Mesodermal cell (in vitro differentiated cells): Measurements from ENCODE around the gene TNK1.
"Not testable (repeated sequence)": the region's sequence is repeated elsewhere in the genome, so short reads cannot be mapped to it uniquely, and the experiment has no call there.

Experiments used
- H3K27ac ChIP-seq: 2 replicates; pipeline ENCODE4 v1.7.0; 2013; ENCODE audit warnings: mild to moderate bottlenecking, low read depth, low read length, moderate library complexity; ENCODE audit not compliant: severe bottlenecking
- H3K36me3 ChIP-seq: 2 replicates; pipeline ENCODE4 v1.7.1; 2013; ENCODE audit warnings: mild to moderate bottlenecking, low read length, moderate library complexity; ENCODE audit not compliant: control insufficient read depth, insufficient read depth
- H3K4me1 ChIP-seq: one replicate; pipeline ENCODE4 v1.7.1; 2013; ENCODE audit warnings: mild to moderate bottlenecking, low read length; ENCODE audit not compliant: insufficient read depth, control insufficient read depth, poor library complexity, severe bottlenecking
- H3K4me3 ChIP-seq: 2 replicates; pipeline ENCODE4 v1.7.0; 2013; ENCODE audit warnings: low read length, control low read depth, mild to moderate bottlenecking; ENCODE audit not compliant: insufficient read depth, poor library complexity, severe bottlenecking; ENCODE audit errors: extremely low read depth
- H3K9me3 ChIP-seq: 2 replicates; pipeline ENCODE4 v1.7.1; 2013; ENCODE audit warnings: mild to moderate bottlenecking, low read length, moderate library complexity; ENCODE audit not compliant: control insufficient read depth
- WGBS, 2 experiments: methylation state at CpG; one replicate each; pipeline ENCODE4 v1.1.5; 2013; ENCODE audit warnings: missing lambda C conversion rate in 2 of 2; ENCODE audit not compliant: insufficient coverage in 2 of 2; 5-methylcytosine and 5-hydroxymethylcytosine counted together

Gene TNK1

DNA sequence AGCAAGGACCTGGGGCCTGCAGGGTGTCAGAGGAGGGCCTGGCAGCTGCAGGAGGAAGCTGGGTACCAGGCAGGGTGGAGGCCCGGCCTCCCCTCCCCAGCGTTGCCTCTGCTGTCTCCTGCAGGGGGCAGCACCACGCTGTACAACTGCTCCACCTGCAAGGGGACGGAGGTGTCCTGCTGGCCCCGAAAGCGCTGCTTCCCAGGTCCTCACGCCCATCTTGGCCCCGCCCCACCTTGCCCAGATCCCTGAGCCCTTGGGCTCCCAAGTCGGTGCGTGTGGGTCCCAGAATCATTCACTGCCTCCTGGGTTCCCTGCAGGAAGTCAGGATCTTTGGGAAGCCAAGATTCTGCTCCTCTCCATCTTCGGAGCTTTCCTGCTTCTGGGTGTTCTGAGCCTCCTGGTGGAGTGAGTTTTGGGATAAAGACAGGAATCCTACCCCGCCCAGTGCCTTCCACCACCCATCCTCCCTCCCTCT is 24.8 kb upstream of the TNK1 start:
- Histone ChIP-seq H3K36me3 (no peaks in the 10 kb centered on the region), H3K27ac (no peak overlapping the region), H3K4me3 (no peak overlapping the region), H3K4me1 (peaks cover 23% of the 10 kb centered on the region), H3K9me3 (no peaks in the 10 kb centered on the region)
- WGBS, 2 experiments, result 2 to 5% methylated on average over 10 of the region's 12 CpGs

DNA sequence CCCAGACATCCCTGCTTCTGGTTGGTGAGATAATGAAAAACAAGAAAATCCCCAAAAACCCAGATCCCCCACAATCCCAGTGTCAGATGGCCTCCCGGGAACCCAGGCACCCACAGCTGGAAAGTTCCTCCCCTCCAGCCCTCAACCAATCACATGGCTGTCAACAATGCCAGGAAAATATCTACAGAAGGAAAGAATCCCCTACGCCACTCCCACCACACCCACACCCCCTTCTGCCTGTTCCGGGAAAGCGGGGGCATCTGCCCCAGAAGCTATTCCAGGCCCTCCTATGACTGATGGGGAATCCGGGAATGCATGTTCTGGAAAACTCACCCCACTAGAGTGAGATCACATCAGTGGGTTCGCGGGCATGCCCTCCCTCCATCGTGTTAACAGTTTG is 24.1 kb upstream of the TNK1 start:
- no peaks in the 10 kb centered on the region for H3K9me3 ChIP-seq
- no peak overlapping the region for H3K27ac ChIP-seq
- no peak overlapping the region for H3K4me3 ChIP-seq
- no peaks in the 10 kb centered on the region for H3K36me3 ChIP-seq
- WGBS, 2 experiments, result 89 to 92% methylated on average over 5 to 6 of the region's 8 CpGs
- H3K4me1 ChIP-seq, result peaks cover 23% of the 10 kb centered on the region

DNA sequence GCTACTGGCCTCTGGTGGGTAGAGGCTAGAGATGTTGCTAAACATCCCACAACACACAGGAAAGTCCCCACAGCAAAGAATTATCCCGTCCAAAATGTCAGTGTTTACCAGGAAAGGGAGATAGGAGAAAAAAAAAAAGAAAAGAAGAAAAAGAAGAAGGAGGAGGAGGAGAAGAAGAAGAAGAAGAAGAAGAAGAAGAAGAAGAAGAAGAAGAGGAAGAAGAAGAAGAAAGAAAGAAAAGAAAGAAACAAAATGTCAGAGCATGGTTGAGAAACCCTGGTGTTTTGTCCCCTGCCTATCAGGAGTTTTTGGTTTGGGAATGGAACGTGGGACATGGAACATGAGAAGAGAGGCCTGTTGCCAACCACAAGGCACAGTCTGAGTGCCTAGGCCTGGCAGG is 23.5 kb upstream of the TNK1 start:
- Histone ChIP-seq H3K27ac (no peak overlapping the region), H3K4me1 (peaks cover 23% of the 10 kb centered on the region), H3K36me3 (no peaks in the 10 kb centered on the region), H3K4me3 (no peak overlapping the region), H3K9me3 (no peaks in the 10 kb centered on the region)
- 88 to 100% methylated on average over 1 to 2 of the region's 2 CpGs for WGBS, 2 experiments

DNA sequence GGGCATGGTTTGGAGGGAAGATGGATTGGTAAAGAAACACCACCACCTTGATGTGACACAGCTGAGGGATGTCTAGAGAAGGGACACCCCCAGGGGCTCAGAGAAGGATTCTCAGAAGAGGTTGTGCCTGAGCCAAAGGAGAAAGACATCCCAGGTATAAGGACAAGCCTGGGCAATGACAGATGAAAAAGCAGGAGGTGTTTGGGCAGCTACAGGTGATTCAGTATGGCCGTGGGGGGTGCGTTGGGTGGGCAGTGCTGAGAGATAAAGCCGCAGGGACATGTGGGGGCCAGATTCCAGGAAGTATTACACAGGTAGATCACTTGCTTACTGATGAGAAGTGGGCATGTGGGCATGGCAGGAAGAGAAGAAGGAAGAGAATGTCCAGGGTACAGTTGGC is 19.0 kb upstream of the TNK1 start:
- Histone ChIP-seq H3K36me3 (no peaks in the 10 kb centered on the region), H3K4me3 (no peak overlapping the region), H3K4me1 (peaks cover 4% of the 10 kb centered on the region), H3K27ac (no peak overlapping the region), H3K9me3 (no peaks in the 10 kb centered on the region)
- WGBS, 2 experiments, result 96 to 100% methylated on average over 1 to 3 of the region's 3 CpGs

DNA sequence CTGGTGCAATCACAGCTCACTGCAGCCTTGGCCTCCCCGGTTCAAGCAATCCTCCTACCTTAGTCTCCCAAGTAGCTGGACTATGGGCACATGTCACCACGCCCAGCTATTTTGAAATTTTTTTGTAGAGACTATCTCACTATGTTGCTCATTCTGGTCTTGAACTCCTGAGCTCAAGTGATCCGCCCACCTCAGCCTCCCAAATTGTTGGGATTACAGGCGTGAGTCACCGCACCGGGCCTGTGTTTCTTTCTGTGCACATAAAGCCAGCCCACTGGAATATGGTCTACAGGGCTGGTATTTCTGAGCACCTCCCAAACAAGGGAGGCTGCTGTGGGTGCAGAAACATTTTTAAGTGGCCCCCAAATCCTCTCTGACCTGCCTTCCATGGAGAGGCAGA is 17.6 kb upstream of the TNK1 start:
- peaks cover 4% of the 10 kb centered on the region for H3K4me1 ChIP-seq
- H3K9me3 ChIP-seq, result no peaks in the 10 kb centered on the region
- WGBS, 2 experiments, result 93 to 98% methylated on average over 6 of the region's 6 CpGs
- no peak overlapping the region for H3K4me3 ChIP-seq
- H3K36me3 ChIP-seq, result no peaks in the 10 kb centered on the region
- no peak overlapping the region for H3K27ac ChIP-seq

DNA sequence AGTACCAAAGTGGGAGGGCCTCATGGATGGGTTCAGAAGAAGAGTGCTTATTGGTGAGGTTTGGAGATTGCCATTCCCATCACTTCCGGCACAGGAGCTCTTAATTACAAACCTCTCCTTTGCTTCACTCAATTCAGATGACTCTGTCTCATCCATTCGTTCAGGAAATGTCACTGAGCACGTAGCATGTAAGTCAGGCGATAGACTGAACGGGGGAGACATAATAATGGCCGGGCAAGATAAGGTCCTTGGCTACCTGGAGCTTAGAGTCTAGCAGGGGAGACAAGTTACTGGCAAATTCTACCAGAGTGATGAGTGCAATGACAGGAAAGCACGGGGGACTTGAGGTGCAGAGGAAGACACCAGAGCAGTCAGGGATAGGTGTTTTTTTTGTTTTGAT is 14.9 kb upstream of the TNK1 start:
- WGBS, 2 experiments, result 86% methylated on average over 1 of the region's 7 CpGs; no CpG with 5 or more reads in 1 of the 2 experiments
- H3K4me3 ChIP-seq, H3K36me3 ChIP-seq: not testable (repeated sequence)

DNA sequence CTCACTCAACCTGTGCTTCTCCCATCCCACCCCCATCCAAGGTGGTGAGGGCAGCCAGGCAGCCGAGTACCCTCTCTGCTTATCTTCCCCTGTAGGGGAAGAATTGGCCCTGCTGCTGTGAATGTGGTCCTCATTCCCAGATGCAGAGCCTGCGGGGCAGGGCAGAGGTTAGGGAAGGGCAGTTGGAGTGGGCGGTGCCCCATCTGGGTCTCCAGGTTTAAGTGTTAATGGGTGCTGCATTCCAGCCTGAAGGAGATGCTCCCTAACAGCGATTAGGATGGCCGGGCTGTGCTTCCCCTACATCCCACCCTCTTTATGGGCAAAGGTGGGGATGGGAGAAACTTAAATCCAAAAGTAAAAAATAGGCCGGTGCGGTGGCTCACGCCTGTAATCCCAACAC is 13.8 kb upstream of the TNK1 start:
- no peak overlapping the region for H3K4me3 ChIP-seq
- no peak overlapping the region for H3K27ac ChIP-seq
- H3K36me3 ChIP-seq, result no peaks in the 10 kb centered on the region
- peaks cover 4% of the 10 kb centered on the region for H3K4me1 ChIP-seq
- 76% methylated on average over 4 of the region's 8 CpGs; no CpG with 5 or more reads in 1 of the 2 experiments for WGBS, 2 experiments
- no peaks in the 10 kb centered on the region for H3K9me3 ChIP-seq

More for the DNA sequence above, 14.9 kb upstream of the TNK1 start:
- not testable (repeated sequence) for H3K4me1 ChIP-seq, H3K9me3 ChIP-seq, H3K27ac ChIP-seq

DNA sequence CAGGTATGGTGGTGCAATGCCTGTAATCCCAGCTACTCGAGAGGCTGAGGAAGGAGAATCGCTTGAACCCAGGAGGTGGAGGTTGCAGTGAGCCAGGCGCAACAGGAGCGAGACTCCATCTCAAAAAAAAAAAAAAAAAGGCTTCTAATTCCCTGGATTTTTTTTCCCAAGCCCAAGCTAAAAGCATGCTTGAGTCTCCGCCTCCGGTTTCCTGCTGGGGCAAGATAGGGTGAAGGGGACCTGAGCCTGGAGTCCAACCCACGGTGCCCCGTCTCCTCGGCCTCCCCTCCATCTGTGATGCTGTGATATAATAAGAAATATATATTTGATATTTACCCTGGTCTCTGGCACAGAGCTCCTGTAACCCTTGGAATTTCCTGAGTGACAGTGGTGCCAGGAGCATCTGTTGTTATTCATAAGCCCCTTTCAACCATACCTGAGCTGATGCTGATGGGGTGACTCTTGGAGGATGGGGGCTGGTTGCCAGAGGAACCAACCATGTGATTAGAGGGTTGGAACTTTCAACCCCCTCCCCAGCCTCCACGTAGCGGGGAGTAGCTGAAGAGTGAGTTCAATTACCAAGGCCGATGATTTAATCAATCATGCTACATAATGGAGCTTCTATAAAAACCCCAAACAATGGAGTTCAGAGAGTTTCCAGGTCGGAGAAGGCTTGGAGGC is 12.8 kb upstream of the TNK1 start:
- Histone ChIP-seq H3K4me3 (no peak overlapping the region), H3K36me3 (no peaks in the 10 kb centered on the region), H3K27ac (no peak overlapping the region), H3K4me1 (peaks cover 4% of the 10 kb centered on the region), H3K9me3 (no peaks in the 10 kb centered on the region)
- WGBS, 2 experiments, result 57 to 78% methylated on average over 1 of the region's 13 CpGs

DNA sequence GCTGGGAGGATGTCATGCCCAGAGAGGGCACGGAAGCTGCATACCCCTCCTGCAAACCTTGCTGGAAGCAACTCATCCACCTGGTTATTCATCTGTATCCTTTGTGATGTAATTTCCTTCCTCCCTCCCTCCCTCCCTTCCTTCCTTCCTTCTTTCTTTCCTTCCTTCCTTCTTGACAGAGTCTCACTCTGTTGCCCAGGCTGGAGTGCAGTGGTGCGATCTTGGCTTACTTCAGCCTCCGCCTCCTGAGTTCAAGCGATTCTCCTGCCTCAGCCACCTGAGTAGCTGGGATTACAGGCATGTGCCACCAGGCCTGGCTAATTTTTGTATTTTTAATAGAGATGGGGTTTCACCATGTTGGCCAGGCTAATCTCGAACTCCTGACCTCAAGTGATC is 12.3 kb upstream of the TNK1 start:
- WGBS, 2 experiments, result 89 to 96% methylated on average over 5 of the region's 5 CpGs
- not testable (repeated sequence) for H3K27ac ChIP-seq, H3K9me3 ChIP-seq, H3K4me3 ChIP-seq, H3K4me1 ChIP-seq, H3K36me3 ChIP-seq

DNA sequence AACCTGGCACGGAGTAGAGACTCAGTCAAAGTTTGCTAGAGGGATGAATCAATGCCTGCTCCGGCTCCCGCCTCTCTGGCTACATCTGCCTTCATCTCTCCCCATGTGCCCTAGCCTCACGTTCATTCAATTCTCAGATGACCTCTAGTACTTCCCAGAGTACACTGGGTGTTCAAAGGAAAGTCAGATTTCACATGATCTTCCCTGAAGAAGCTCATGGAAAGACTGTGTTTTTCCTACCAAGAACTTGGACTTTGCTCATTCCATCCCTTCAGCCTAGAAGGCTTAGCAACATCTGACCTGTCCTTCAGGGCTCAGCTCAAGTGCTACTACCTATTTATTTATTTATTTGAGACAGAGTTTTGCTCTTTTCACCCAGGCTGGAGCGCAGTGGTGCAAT is 11.1 kb upstream of the TNK1 start:
- H3K4me1 ChIP-seq, result no peaks in the 10 kb centered on the region
- 80 to 90% methylated on average over 4 to 5 of the region's 5 CpGs for WGBS, 2 experiments
- H3K9me3 ChIP-seq, result no peaks in the 10 kb centered on the region
- no peak overlapping the region for H3K4me3 ChIP-seq
- no peaks in the 10 kb centered on the region for H3K36me3 ChIP-seq
- H3K27ac ChIP-seq, result no peak overlapping the region

DNA sequence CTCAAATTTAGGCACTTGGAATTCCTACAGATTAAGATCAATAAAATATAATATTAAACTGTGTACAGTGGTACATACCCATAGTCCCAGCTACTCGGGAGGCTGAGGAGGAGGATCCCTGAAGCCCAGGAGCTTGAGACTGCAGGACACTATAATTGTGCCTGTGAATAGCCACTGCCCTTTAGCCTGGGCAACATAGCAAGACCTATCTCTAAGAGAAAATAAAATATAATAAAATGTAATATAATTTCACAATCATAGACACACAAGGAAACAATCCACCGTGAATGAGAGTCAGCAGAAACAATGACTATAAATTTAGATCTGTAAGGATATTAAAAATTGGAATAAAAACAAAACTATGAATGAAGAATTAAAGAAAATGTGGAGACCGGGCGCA is 10.0 kb upstream of the TNK1 start:
- H3K4me3 ChIP-seq, result no peak overlapping the region
- no peaks in the 10 kb centered on the region for H3K36me3 ChIP-seq
- H3K27ac ChIP-seq, result no peak overlapping the region
- 92 to 93% methylated on average over 2 to 3 of the region's 4 CpGs for WGBS, 2 experiments
- no peaks in the 10 kb centered on the region for H3K4me1 ChIP-seq
- H3K9me3 ChIP-seq, result no peaks in the 10 kb centered on the region
